GM23338 (cell line): Measurements from ENCODE around the gene FAM234A. TPM values are rescaled to one million over a fixed set of nuclear protein-coding genes. Genes with fewer than 3 reads are reported as not detected.

Source experiments
- ATAC-seq: fragments of 200-7000 bp; cut with Tn5 transposase; 3 replicates; pipeline ENCODE4 v1.9.1; 2020
- DNase-seq: peaks from one replicate; pipeline ENCODE4 v3.0.0-alpha.2; 2015; ENCODE audit warnings: low spot score
- H2AFZ ChIP-seq: fragments of 200-600 bp; sonication (generic); 2 replicates; pipeline ENCODE4 v1.8.0; 2016; ENCODE audit warnings: antibody characterized with exemption, mild to moderate bottlenecking, moderate library complexity
- H3F3A ChIP-seq: fragments of 200-600 bp; sonication (generic); replicated peaks from 2 replicates; pipeline ENCODE4 v1.8.0; 2017; ENCODE audit warnings: antibody characterized with exemption, mixed run types, low read depth
- H3K27ac ChIP-seq: fragments of 200-600 bp; sonication (generic); 2 replicates; pipeline ENCODE4 v1.6.1; 2016; ENCODE audit warnings: low read depth
- H3K27me3 ChIP-seq: fragments of 200-600 bp; sonication (generic); 2 replicates; pipeline ENCODE4 v1.8.0; 2016; ENCODE audit warnings: mild to moderate bottlenecking, mixed run types, moderate library complexity; ENCODE audit not compliant: insufficient read depth
- H3K36me3 ChIP-seq: fragments of 200-600 bp; sonication (generic); 2 replicates; pipeline ENCODE4 v1.8.0; 2016; ENCODE audit warnings: mild to moderate bottlenecking; ENCODE audit not compliant: insufficient read depth
- H3K4me1 ChIP-seq: fragments of 200-600 bp; sonication (generic); 2 replicates; pipeline ENCODE4 v1.8.0; 2016; ENCODE audit warnings: mild to moderate bottlenecking, moderate library complexity; ENCODE audit not compliant: insufficient read depth
- H3K4me2 ChIP-seq: fragments of 200-600 bp; sonication (generic); 2 replicates; pipeline ENCODE4 v1.7.1; 2017; ENCODE audit warnings: mixed run types
- H3K4me3 ChIP-seq: fragments of 200-600 bp; sonication (generic); 2 replicates; pipeline ENCODE4 v1.6.1; 2016; ENCODE audit warnings: mixed run types
- H3K79me2 ChIP-seq: fragments of 200-600 bp; sonication (generic); replicated peaks from 2 replicates; pipeline ENCODE4 v1.8.0; 2017; ENCODE audit warnings: mild to moderate bottlenecking; ENCODE audit not compliant: insufficient read depth
- H3K9me2 ChIP-seq: fragments of 200-600 bp; sonication (generic); 2 replicates; pipeline ENCODE4 v1.8.0; 2017; ENCODE audit not compliant: insufficient read depth
- H4K20me1 ChIP-seq: fragments of 200-600 bp; sonication (generic); replicated peaks from 2 replicates; pipeline ENCODE4 v1.8.0; 2017; ENCODE audit warnings: mild to moderate bottlenecking; ENCODE audit not compliant: insufficient read depth
- H3K27ac Mint-ChIP-seq: 2 replicates; pipeline ENCODE4 v1.8.0; 2020; ENCODE audit warnings: inconsistent platforms, mild to moderate bottlenecking, moderate library complexity, mixed read lengths
- H3K27me3 Mint-ChIP-seq: 3 replicates; pipeline ENCODE4 v1.8.0; 2022; ENCODE audit warnings: low read depth, mild to moderate bottlenecking, moderate library complexity, mixed read lengths, inconsistent platforms; ENCODE audit not compliant: insufficient read depth, poor library complexity
- H3K36me3 Mint-ChIP-seq: 3 replicates; pipeline ENCODE4 v1.8.0; 2021; ENCODE audit warnings: low read depth, mild to moderate bottlenecking, inconsistent platforms, moderate library complexity, mixed read lengths
- H3K4me1 Mint-ChIP-seq: 3 replicates; pipeline ENCODE4 v1.8.0; 2020; ENCODE audit warnings: mild to moderate bottlenecking, inconsistent platforms, mixed read lengths
- H3K4me3 Mint-ChIP-seq: 3 replicates; pipeline ENCODE4 v1.8.0; 2021; ENCODE audit warnings: moderate library complexity, mild to moderate bottlenecking, inconsistent platforms, mixed read lengths
- H3K9me3 Mint-ChIP-seq: 3 replicates; pipeline ENCODE4 v1.8.0; 2020; ENCODE audit warnings: moderate library complexity, mild to moderate bottlenecking, inconsistent platforms, mixed read lengths
- CREB1 ChIP-seq: fragments of 250-450 bp; sonication (Bioruptor Pico); IDR thresholded peaks from 2 replicates; pipeline ENCODE4 v1.5.0; 2020; ENCODE audit warnings: low read depth, mild to moderate bottlenecking, moderate library complexity
- EZH2 ChIP-seq: fragments of 200-600 bp; sonication (generic); IDR thresholded peaks from one replicate; pipeline ENCODE4 v1.8.0; 2017; ENCODE audit warnings: antibody characterized with exemption, mild to moderate bottlenecking, low read depth; ENCODE audit not compliant: unreplicated experiment
- EZH2phosphoT487 ChIP-seq: fragments of 200-600 bp; sonication (generic); IDR thresholded peaks from one replicate; pipeline ENCODE4 v1.8.1; 2018; ENCODE audit warnings: antibody characterized with exemption; ENCODE audit not compliant: unreplicated experiment
- JUNB ChIP-seq: IDR thresholded peaks from one replicate; pipeline ENCODE4 v1.6.1; 2016; ENCODE audit warnings: antibody characterized with exemption; ENCODE audit not compliant: unreplicated experiment
- NANOG ChIP-seq: IDR thresholded peaks from 2 replicates; pipeline ENCODE4 v1.6.1; 2016; ENCODE audit warnings: antibody characterized with exemption, borderline replicate concordance
- POLR2AphosphoS5 ChIP-seq: IDR thresholded peaks from 2 replicates; pipeline ENCODE4 v1.6.1; 2016; ENCODE audit warnings: antibody characterized with exemption, low read depth
- STAT1 ChIP-seq: IDR thresholded peaks from one replicate; pipeline ENCODE4 v1.6.1; 2016; ENCODE audit warnings: antibody characterized with exemption; ENCODE audit not compliant: unreplicated experiment
- ZNF114 ChIP-seq: fragments of 250-450 bp; sonication (Bioruptor Pico); IDR thresholded peaks from 2 replicates; pipeline ENCODE4 v1.5.0; 2020; ENCODE audit warnings: mild to moderate bottlenecking, moderate library complexity
- ZNF331 ChIP-seq: fragments of 250-450 bp; sonication (Bioruptor Pico); IDR thresholded peaks from 2 replicates; pipeline ENCODE4 v1.5.0; 2020; ENCODE audit warnings: low read depth, mild to moderate bottlenecking, moderate library complexity
- polyA plus RNA-seq: library from polyadenylated mRNA; unstranded; fragments of >200 nt; fragmentation: Nextera tagmentation; extraction: Ambion mirVana; gene quantifications from 2 replicates; pipeline ENCODE4 v1.2.1, GENCODE V29; 2016
- total RNA-seq: library from RNA; depleted of rRNA; stranded (reverse); fragments of >200 nt; shearing (Covaris generic); gene quantifications from 2 replicates; pipeline ENCODE4 v1.2.3, GENCODE V29; 2014
- TF ChIP-seq, protein P1 (sequence below): IDR thresholded peaks from 2 replicates; pipeline ENCODE4 v1.6.1; 2016; ENCODE audit warnings: antibody characterized with exemption
- TF ChIP-seq, protein P2 (sequence below), 2 experiments: fragments of 200-600 bp in 1 of 2; sonication (generic) in 1 of 2; conservative IDR thresholded peaks; 2 replicates each; pipeline versions ENCODE4 v1.5.1 to v1.6.1; 2016 to 2017; ENCODE audit warnings: antibody characterized with exemption in 2 of 2, low read depth in 2 of 2, mild to moderate bottlenecking in 2 of 2, moderate library complexity in 1 of 2
- TF ChIP-seq, protein P3 (sequence below): IDR thresholded peaks from one replicate; pipeline ENCODE4 v1.6.1; 2018; ENCODE audit warnings: antibody characterized with exemption; ENCODE audit not compliant: unreplicated experiment

FAM234A gene
- total and polyA plus RNA-seq, 2 experiments from 2014 or later = 41.9 to 128 TPM

DNA sequence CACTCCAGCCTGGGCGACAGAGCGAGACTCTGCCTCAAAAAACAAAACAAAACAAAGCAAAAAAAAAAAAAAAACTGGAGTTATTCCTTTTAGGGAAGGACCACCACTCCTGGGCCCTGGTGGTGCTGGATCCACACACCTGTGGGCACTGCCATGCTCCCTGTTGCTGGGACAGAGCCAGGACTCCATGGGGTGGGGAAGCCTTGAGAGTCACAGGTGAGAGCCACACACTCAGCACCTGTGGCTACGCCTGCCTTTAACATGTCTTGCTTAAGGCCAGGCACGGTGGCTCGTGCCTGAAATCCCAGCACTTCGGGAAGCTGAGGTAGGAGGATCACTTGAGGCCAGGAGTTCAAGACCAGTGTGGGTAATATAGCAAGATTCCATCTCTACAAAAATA is 66.6 kb downstream of the FAM234A start:
- Mint-ChIP-seq H3K27me3 (peaks cover 12% of the 10 kb centered on the region), H3K4me1 (no peaks in the 10 kb centered on the region), H3K36me3 (0 out of 3 replicates have a peak, but pooled peaks cover 5% of the 10 kb centered on the region), H3K9me3 (no peaks in the 10 kb centered on the region), H3K4me3 (no peak overlapping the region), H3K27ac (no peak overlapping the region)
- ATAC-seq (no peak), DNase-seq (no peak)
- H3F3A ChIP-seq = no peaks in the 10 kb centered on the region
- no peak for TF ChIP-seq CREB1 (CRISPR knock-in tag)
- TF ChIP-seq, protein P1, sequence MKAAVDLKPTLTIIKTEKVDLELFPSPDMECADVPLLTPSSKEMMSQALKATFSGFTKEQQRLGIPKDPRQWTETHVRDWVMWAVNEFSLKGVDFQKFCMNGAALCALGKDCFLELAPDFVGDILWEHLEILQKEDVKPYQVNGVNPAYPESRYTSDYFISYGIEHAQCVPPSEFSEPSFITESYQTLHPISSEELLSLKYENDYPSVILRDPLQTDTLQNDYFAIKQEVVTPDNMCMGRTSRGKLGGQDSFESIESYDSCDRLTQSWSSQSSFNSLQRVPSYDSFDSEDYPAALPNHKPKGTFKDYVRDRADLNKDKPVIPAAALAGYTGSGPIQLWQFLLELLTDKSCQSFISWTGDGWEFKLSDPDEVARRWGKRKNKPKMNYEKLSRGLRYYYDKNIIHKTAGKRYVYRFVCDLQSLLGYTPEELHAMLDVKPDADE = no peak
- TF ChIP-seq, protein P2, sequence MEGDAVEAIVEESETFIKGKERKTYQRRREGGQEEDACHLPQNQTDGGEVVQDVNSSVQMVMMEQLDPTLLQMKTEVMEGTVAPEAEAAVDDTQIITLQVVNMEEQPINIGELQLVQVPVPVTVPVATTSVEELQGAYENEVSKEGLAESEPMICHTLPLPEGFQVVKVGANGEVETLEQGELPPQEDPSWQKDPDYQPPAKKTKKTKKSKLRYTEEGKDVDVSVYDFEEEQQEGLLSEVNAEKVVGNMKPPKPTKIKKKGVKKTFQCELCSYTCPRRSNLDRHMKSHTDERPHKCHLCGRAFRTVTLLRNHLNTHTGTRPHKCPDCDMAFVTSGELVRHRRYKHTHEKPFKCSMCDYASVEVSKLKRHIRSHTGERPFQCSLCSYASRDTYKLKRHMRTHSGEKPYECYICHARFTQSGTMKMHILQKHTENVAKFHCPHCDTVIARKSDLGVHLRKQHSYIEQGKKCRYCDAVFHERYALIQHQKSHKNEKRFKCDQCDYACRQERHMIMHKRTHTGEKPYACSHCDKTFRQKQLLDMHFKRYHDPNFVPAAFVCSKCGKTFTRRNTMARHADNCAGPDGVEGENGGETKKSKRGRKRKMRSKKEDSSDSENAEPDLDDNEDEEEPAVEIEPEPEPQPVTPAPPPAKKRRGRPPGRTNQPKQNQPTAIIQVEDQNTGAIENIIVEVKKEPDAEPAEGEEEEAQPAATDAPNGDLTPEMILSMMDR (conservative IDR thresholded peaks at IDR 0.05; ENCODE audit: low read depth in 2 of 2) = no peak
- no peak for TF ChIP-seq NANOG
- no peak overlapping the region for H3K4me2 ChIP-seq
- no peaks in the 10 kb centered on the region for H3K4me1 ChIP-seq
- no peak overlapping the region for H2AFZ ChIP-seq
- no peaks in the 10 kb centered on the region for H3K79me2 ChIP-seq
- H3K4me3 ChIP-seq = no peak overlapping the region
- H3K27ac ChIP-seq = no peak overlapping the region
- H3K36me3 ChIP-seq = no peaks in the 10 kb centered on the region
- H3K9me2 ChIP-seq = no peaks in the 10 kb centered on the region
- H4K20me1 ChIP-seq = peaks cover 9% of the 10 kb centered on the region
- H3K27me3 ChIP-seq = no peaks in the 10 kb centered on the region

DNA sequence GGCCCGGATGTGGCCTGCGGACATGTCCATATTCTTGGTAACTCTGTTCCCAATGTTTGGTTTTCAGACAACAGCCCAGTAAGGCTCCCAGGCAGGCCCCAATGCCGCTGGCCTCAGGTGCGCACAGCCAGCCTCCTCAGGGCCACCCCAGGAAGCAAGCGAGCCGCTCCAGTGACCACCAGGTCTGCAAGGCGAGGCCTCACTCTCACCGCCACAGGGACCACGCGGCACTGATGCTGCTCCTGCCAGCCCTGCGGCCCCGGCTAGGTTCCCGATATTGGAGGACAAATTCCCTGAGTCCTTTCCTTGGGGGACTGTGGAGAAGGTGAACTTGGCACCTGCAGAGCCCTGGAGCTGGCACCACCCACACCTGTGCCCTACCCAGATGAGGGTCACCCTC is 67.3 kb downstream of the FAM234A start:
- no peaks in the 10 kb centered on the region for H3K27me3 ChIP-seq
- no peak overlapping the region for H2AFZ ChIP-seq
- DNase-seq (no peak), ATAC-seq (no peak)
- Mint-ChIP-seq H3K4me1 (no peaks in the 10 kb centered on the region), H3K9me3 (no peaks in the 10 kb centered on the region), H3K27ac (no peak overlapping the region), H3K4me3 (no peak overlapping the region), H3K27me3 (peaks cover 13% of the 10 kb centered on the region), H3K36me3 (peaks cover 8% of the 10 kb centered on the region; the same call in 1 of the 3 replicates)
- H3K27ac ChIP-seq = no peak overlapping the region
- no peaks in the 10 kb centered on the region for H3K9me2 ChIP-seq
- peaks cover 9% of the 10 kb centered on the region for H4K20me1 ChIP-seq
- H3K79me2 ChIP-seq = no peaks in the 10 kb centered on the region
- no peaks in the 10 kb centered on the region for H3K36me3 ChIP-seq
- no peaks in the 10 kb centered on the region for H3K4me1 ChIP-seq
- no peaks in the 10 kb centered on the region for H3F3A ChIP-seq
- H3K4me2 ChIP-seq = no peak overlapping the region
- H3K4me3 ChIP-seq = no peak overlapping the region
- TF ChIP-seq JUNB (no peak), EZH2 (no peak), NANOG (no peak), EZH2phosphoT487 (no peak), POLR2AphosphoS5 (no peak), CREB1 (CRISPR knock-in tag) (no peak), ZNF114 (CRISPR knock-in tag) (no peak), ZNF331 (no peak), STAT1 (no peak)
- TF ChIP-seq, protein P2 (conservative IDR thresholded peaks at IDR 0.05; ENCODE audit: low read depth in 2 of 2) = no peak
- TF ChIP-seq, protein P1 = no peak
- TF ChIP-seq, protein P3, sequence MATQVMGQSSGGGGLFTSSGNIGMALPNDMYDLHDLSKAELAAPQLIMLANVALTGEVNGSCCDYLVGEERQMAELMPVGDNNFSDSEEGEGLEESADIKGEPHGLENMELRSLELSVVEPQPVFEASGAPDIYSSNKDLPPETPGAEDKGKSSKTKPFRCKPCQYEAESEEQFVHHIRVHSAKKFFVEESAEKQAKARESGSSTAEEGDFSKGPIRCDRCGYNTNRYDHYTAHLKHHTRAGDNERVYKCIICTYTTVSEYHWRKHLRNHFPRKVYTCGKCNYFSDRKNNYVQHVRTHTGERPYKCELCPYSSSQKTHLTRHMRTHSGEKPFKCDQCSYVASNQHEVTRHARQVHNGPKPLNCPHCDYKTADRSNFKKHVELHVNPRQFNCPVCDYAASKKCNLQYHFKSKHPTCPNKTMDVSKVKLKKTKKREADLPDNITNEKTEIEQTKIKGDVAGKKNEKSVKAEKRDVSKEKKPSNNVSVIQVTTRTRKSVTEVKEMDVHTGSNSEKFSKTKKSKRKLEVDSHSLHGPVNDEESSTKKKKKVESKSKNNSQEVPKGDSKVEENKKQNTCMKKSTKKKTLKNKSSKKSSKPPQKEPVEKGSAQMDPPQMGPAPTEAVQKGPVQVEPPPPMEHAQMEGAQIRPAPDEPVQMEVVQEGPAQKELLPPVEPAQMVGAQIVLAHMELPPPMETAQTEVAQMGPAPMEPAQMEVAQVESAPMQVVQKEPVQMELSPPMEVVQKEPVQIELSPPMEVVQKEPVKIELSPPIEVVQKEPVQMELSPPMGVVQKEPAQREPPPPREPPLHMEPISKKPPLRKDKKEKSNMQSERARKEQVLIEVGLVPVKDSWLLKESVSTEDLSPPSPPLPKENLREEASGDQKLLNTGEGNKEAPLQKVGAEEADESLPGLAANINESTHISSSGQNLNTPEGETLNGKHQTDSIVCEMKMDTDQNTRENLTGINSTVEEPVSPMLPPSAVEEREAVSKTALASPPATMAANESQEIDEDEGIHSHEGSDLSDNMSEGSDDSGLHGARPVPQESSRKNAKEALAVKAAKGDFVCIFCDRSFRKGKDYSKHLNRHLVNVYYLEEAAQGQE = no peak
